ENCODE data around the gene OR2H2.

Gene OR2H2

DNA sequence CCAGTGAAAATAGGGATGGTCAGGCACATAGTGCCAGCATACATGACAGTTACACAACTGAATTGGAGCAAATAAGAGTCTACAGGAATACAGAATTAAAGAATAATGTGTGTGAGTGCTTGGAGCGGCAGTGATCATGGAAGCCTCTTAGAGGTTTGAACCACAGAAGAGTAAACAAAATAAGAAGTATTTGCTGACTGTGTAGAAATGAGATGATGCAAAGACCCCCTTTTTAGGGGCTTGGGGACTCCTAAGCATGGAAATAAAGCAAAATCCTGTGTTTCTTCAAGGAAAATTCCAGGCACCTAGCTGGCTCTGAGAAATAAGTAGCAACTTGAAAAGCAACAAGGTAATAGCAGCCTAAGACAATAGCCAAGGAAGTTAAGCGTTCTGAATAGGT is 6.8 kb downstream of the OR2H2 start:
- no peak for DNase-seq (ENCODE audit: low read depth in 2 of 2)

- no peak for DNase-seq (ENCODE audit: low read depth in 2 of 2)
Observed at GRCh38 chr6:29593199-29593855, 8.4 kb downstream of the OR2H2 start.

- no peak for DNase-seq (ENCODE audit: low read depth in 2 of 2)
Observed at GRCh38 chr6:29596381-29596900, 11.5 kb downstream of the OR2H2 start.

DNA sequence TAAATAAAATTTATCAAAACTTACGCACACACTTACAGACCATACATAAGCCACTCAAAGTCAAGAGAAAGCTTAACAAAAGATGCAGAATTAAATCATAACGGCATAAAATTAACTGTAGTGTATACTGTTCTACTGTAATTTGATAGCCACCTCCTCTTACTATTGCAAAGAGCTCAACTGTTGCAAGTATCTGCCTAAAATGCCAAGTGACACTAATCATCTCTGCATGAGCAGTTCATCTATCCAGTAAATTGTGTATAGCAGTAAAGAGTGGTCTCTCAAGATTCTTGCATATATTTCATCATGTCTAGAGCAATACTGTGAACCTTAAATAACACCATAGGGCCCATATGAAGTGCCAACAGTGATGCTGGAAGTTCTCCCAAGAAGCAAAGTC is 12.3 kb downstream of the OR2H2 start:
- no peak for DNase-seq (ENCODE audit: low read depth in 2 of 2)

- no peak for DNase-seq (ENCODE audit: low read depth in 2 of 2)
Observed at GRCh38 chr6:29598172-29598747, 13.3 kb downstream of the OR2H2 start.

DNA sequence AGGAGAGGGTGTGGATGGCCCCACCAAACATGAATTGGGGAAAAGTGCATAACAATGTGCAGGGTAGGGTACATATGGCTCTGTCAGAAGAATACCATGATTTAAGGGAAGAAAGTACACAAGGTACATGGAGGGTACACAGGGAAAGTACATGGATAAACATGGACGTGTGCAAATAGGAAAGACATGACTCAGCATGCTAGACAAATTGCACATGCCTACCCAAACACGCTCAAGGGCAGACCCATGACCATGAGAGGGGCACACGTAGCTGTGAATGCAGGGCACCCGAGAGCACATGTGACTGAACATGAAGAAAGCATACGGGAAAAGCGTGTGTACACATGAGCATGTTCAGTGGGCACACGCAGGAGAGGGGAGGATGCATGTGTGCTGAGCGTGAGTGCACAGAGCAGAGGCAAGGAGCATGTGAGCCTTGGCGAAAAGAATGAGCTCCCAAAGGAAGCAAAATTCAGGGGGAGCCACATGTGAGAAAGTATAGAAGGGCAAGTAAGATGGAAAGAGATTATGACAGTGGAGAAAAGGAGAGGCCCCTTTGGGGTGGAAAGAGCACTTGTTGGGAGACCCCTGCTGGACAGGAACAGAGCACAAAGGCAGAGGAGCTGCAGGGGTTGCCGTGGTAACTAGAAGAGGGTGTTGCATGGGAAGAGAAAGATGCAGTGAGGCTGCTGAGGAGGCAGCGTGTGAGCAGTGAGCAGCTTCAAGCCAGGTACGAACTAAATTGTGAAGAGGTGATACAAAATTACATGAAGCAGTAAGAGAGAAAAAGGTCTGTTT is 17.8 kb downstream of the OR2H2 start:
- no peak for DNase-seq (ENCODE audit: low read depth in 2 of 2)

GRCh38 chr6:29603456-29603855 is 18.5 kb downstream of the OR2H2 start:
- no peak for DNase-seq (ENCODE audit: low read depth in 2 of 2)

- DNase-seq (ENCODE audit: low read depth in 2 of 2): no peak
Observed at GRCh38 chr6:29603930-29604329, 19.0 kb downstream of the OR2H2 start.

GRCh38 chr6:29608131-29608530 is 23.2 kb downstream of the OR2H2 start:
- no peak for DNase-seq (ENCODE audit: low read depth in 2 of 2)

DNA sequence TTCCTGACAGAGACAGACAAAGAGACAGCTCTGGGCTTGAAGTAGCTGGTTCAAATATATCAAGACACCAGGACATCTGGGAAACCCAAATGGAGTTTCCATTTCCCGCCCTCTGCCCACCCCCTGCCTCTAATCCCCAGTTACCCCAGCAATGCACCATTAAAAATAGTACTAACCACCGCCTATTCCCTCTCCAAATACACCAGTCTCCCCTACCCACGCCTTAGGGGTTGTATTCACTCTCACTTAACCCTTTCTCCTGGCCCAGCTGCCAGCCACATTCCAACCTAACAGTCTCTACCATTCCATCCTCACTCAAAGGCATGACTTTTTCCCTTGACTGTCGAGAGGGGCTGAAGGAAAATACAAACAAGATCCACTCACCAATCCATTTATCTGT is 25.6 kb downstream of the OR2H2 start:
- DNase-seq (ENCODE audit: low read depth in 2 of 2): no peak

DNA sequence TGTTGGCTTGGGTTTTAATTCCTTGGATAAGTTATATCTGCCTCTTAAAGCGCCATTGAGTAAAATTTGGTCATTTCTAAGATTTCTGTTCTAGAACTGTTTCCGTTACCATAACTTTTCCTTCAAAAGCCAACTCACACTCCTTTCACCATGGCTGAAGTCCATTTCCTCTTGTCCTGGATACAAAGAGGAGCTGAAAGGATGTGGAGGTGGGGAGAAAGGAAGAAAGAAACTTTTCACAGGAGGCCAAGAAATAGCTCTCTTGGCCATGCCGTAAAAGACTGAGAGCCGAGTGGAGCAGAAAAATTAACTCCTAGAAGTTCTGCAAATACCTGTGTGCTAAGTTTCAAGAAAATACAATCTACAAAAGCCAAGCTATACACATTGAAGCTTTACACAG is 26.5 kb downstream of the OR2H2 start:
- no peak for DNase-seq (ENCODE audit: low read depth in 2 of 2)

- DNase-seq (ENCODE audit: low read depth in 2 of 2): no peak
Observed at GRCh38 chr6:29617782-29618554, 33.0 kb downstream of the OR2H2 start.

GRCh38 chr6:29619578-29620160 is 34.7 kb downstream of the OR2H2 start:
- no peak for DNase-seq (ENCODE audit: low read depth in 2 of 2)

DNA sequence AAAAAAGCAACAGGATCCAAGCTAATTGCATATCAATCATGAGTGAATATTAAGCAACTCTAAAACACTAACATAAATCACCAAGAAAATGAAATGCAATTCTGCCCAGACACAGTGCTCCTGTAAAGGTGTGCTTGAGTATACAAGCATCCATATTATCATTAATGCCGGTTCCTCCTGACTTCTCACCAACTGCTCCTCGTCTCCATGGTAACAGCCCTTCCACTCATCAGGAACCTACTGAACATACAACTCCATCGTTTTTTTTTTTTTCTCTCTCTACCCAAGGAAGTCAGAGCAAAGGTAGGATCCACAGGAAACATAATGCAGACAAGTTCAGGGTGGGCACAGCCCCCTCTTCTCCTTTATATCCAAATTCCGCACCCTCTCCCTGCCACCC is 35.7 kb downstream of the OR2H2 start:
- DNase-seq (ENCODE audit: low read depth in 2 of 2): no peak

GRCh38 chr6:29624520-29624961 is 39.6 kb downstream of the OR2H2 start:
- DNase-seq (ENCODE audit: low read depth in 2 of 2): no peak

GRCh38 chr6:29625337-29625930 is 40.5 kb downstream of the OR2H2 start:
- DNase-seq (ENCODE audit: low read depth in 2 of 2): no peak

DNA sequence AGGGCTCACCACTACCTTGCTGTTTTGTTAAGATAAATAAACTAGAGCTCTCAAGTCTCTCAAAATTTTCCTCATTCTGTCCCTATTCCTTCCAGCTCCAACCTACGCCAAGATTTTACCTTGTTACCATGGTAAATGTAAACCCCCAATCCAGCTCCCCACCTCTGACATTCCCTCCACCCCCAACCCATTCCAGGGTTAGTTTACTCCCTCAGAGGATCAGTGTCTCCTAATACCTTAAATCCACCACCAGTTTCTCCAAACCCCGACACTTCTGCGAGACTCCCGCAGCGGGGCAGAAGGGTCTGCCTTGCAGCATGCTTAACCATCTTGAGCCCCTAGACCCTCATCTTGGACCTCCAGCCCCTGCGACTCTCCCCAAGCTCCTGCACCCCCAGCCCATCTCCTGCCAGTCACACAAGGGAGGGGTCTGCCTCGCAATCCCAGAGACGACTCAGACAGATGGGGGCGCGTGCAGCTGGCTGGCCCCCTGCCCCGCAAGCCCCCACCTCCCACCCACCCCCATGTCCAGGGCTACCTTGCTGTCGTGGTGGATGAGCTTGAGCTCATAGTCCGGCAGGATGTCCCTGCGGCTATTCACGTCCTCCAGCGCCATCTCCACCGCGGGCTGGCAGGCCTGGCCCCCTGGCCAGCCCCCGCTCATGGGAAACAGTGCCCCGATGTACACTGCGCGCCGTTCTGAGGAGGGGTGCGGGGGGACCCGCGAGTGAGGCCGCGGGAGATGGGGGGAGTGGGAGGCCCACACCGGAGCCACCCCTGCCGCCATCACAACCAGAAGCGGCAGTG is 42.2 kb downstream of the OR2H2 start:
- DNase-seq (ENCODE audit: low read depth in 2 of 2): no peak

- peak in 1 of 2 donors; percentile 28 for DNase-seq (ENCODE audit: low read depth in 2 of 2)
Observed at GRCh38 chr6:29627755-29628418, 43.0 kb downstream of the OR2H2 start.

DNA sequence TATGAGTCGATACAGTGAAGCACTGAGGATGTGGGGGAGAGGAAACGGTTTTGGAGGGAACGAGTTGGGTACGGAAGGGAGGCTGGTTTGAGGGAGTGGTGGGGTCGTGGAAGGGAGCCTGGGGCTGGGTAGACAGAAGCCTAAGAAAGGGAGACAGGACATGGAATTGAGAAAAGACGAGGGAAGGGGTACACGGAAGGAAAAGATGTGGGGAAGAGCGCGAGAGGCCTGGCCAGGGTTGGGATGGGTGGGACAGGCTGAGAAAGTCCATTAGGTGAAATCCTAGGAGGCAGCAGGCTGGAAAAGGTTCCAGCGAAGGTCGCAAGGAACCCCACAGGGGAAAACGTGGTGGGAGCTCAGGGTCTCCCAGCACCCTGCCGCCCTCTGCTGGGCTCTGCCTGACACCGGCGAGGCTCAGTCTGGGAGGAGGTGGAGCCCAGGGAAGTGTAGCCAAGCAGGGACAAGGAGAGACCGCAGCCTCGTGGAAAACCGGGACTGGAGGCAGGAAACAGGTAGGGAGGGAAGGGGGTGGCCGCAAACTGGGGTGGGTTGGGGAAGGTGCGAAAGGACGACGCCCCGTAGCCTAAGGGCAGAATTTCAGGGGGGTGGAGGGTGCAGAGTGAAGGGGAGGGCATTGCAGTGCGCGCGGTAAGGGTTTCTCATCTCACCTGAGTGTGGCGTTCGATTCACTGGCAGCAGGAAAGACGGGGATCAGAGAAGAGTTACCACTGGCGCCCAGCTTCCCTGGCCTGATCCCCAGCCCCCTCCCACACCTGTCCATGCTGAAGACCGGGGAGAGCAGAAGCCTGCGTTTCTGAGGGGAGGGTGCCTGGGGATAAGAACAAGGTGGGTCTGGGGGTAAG is 43.7 kb downstream of the OR2H2 start:
- DNase-seq (ENCODE audit: low read depth in 2 of 2): no peak
